GOT3 (cell line): ENCODE measurements around the gene RXRG.
A peak's percentile ranks its signal among the peaks of the same experiment; 100 is the strongest.
"Not testable (repeated sequence)": the region's sequence is repeated elsewhere in the genome, so short reads cannot be mapped to it uniquely, and the experiment has no call there.

Source experiments
- DNase-seq: peaks from one replicate; lab custom pipeline; 2025; ENCODE audit warnings: mixed read lengths; lab: John Stamatoyannopoulos, UW

Gene RXRG

DNA sequence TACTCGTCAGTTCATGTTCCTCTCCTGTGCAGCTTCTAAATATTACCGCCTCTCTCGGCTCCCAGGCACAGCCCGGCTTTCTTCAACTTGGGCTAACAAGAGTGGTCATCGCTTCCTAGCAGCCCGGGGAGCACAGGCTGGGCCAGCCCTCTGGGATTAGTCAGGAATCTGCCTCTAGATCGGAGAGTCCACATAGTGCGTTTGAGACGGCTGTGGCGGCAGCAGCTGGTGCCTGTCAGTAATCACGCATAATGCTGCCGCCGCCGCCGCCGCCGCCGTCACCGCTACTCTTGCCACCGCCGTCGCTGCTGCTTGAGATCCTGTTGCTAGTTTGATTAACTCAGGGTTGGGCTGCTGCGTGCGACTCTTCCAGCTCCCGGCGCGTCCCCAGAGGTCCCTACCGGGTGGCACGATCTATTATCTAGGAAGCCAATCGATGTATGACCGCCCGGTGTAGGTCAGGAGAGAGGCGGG, at the start of gene RXRG:
TSS of gene RXRG (minus strand) at position 230 of the 474 bp plus-strand sequence. CDS start 233 bp downstream, outside the sequence.
- no peak for DNase-seq

DNA sequence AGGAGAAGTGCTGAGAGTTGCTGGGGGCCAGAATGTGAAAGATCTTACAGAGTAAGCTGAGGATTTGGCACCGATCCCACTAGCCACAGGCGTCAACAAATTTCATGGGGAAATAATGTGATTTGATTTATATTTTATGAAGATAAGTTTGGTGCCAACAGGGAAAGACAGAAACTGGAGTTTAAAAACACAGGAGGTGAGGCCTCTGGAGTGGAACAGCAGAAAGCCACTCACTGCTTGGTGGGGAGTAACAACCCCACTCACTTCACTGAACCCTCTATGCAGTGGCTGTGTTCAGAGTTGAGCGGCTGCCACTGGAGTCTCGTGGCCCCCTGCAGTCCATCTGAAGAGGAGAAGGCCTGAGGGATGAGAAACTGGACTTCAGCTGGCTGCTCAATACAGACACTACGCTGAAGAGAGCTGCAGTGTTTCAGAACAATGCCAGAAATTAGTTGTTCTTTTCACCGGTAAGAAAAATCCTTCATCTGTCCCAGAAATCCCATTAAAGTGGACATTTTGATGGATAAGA, 48.0 kb upstream of the RXRG start:
- no peak for DNase-seq

DNA sequence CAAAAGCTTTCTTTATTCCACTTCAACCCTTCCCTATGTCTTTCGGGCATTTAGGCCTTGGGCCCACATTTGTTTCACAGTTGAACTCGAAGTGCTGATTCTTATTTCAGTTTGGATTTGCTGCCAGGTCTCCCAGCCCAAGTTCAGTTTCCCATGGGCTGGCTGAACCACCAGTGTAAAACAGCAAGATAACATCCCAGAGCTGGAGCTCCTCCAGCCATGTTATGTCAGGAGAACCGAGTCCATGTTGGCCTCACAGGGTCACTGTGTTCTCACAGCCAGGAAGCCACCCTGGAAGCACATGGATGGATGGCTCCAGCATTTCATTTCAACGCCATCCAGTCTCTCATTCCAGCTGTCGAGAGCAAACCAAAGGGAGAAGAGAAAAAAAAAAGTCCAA, 45.2 kb upstream of the RXRG start:
- no peak for DNase-seq

DNA sequence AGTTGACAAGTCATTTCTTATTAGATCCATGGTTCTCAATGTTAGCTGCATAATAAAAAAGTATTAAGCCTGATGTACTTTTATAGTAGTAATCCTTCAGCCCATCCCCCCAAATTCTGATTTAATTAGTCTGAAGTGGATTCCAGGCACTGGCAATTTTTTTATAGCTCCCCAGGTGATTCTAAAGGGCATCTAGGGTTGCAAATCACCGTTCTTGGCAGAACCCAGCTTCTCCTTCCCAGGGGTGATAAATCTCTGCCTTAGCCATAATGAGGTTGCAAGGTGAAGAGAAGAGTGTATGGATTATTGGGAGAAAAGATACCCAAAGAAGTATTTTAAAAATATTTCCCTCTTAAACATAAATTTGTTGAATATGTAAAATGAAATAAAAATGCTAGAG, 43.0 kb upstream of the RXRG start:
- no peak for DNase-seq

DNA sequence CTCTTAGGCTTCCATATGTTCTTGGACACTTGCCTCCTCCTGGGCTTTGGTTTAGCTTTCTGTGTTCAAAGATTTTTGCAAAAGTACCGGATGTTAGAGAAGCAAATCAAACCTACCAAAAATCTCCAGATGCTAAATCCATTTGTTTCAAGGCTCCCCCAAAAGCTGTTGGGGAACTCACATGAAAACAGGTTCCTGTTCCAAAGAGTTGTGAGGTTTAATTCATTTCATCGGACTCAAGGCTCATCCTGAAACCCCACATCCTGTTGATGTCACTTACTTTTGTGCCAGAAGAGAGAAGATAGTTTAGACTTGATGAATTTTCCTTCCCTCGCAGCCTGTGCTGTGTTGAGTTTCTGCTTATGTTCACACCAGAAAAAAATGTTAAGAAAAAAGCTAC, 41.7 kb upstream of the RXRG start:
- no peak for DNase-seq

DNA sequence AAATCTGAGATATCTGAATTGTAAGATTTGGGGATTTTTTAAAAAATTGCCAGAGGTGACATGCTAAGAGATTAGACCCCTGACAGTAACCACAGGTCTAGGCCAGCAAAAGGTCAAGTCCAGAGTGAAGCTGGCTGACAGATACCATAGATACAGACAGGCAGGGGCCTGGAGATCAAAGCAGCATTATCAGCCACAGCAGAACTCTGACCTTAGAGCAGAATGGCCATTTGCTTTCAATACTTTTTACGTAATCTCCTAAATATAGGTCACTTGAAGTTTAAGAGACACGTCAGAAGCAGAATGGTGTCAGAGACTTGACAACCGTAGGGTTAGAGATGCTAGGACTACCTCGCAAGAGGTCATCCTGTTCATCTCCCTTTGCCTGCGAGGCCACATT, 40.8 kb upstream of the RXRG start:
- no peak for DNase-seq

DNA sequence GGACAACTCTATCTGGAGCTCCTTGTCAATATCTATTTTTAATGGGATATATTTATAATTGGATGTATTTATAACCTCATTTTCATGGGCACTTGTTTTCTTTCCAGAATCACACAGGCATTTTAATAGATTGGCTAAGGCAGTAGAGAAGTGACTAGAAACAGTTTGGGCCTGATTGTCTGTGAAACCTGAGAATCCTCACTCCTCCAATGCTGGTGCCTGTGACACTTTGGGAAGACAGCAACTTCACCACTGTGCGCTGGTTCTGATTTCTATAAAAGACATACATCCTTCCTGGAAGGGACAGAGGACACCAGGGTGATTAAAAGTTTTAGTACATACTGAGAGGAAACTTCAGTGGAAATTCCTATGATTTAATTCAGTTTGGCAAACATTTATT, 39.6 kb upstream of the RXRG start:
- no peak for DNase-seq

DNA sequence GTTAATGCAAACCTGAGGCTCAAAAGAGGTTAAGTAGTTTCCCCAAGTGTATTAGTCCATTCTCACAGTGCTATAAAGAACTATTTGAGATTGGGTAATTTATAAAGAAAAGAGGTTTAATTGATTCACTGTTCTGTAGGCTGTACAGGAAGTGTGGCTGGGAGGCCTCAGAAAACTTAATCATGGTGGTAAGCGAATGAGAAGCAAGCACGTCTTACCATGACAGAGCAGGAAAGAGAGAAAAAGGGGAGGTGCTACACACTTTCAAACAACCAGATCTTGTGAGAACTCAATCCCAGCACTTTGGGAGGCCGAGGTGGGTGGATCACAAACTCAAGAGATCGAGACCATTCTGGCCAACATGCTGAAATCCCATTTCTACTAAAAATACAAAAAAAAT, 38.5 kb upstream of the RXRG start:
- no peak for DNase-seq

DNA sequence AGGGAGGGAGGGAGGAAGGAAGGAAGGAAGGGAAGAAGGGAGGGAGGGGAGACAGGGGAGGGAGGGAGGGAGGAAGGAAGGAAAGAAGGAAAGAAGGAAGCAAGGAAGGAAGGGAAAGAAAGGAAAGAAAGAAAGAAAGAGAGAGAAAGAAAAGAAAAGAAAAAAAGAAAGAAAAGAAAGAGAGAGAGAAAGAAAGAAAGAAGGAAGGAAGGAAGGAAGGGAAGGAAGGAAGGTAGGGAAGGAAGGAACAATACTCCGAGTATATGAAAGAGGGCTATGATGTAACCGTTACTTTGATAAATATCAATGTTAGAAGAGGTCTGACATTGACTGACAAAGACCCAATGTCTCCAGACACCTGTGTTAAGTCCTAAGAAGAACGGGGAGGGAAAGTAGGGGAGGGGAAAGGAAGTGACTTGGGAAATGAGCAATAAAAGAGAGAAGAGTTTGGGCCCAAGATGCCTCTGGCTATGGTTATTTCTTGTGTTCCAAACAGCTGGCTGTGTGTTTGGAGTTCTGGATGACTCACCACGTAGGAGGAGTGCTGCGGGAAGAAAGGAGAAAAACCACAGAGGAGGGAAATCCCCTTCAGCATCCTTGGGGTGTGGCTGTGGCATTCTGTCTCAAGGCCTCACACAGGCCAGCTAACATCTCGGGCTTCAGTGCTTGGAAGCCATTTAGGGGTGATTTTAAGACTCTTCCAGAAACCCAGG, 37.0 kb upstream of the RXRG start:
- peak; percentile 13 for DNase-seq

DNA sequence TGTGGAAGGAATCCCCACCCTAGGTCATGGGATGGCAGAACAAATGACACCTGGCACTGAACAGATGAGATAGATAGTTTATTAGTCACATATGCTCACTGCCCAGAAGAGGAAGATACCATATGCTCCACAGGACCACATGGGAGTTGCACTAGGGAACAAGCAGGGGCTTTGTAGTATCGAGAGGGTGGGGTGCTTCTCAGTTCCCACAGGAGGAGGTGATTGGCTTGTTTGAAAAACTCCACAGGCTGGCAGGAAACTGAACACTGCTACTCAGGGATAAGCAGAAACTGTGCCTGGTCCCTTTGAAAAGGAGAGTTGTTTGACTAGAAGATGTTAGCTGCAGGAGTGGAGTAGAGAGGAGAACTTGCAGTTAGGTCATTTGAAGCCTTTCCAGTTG, 31.9 kb upstream of the RXRG start:
- no peak for DNase-seq

DNA sequence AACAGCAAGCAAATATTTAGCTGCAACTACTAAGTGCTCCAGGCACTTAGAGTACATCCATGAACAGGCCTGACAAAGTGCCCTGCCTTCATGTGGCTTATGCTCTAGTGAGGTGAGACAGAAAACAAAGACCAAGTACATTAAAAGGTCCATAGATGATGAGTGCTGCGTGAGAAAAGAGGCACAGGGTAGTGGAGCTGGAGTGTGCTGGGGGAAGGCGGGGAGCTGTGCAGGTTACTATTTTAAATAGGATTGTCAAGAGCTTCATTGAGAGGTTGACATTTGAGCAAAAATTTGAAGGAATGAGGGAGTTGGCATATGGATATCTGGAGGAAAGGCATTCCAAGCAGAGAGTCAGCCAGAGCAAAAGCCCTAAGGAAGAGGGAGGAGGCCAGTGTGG, 29.3 kb upstream of the RXRG start:
- no peak for DNase-seq

DNA sequence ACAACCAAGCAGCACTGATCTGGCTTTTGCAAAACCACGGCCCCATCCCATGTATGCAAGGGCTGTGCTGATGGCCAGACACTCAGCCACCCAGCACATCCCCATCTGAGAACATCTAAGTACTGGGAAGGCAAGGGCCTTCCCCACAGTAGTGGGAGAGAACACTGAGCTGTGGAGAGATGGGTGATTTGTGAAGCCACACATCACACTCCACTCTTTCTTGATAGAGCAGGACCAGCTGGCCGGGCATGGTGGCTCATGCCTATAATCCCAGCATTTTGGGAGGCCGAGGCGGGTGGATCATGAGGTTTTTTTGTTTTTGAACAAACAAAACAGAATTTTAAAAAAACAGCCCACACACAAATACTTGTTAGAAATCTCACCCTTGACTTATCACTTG, 28.2 kb upstream of the RXRG start:
- no peak for DNase-seq

DNA sequence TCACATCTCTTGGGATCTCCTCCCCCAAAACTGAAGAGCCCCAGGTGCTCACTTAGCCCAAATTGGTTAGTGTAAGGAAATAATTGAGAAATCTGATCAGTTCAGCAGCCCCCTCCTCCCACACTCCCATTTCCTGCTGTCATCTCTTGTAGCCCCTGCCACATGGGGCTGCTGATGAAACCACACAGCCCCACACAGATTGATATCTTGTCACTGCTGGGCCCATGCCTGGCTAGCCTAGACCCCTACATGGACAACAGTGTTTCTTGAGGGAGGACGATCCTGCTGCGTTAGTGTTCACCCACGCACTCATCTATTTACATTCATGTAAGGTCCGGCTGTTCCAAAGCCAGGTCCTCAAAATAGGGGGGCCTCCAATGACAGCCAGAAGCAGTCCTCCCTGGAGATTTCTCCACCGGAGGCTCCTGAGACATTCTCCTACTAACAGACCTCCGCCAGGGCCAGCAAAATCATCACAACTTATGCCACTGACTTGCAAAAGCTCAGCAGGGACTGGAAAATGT, 23.9 kb upstream of the RXRG start:
- no peak for DNase-seq

DNA sequence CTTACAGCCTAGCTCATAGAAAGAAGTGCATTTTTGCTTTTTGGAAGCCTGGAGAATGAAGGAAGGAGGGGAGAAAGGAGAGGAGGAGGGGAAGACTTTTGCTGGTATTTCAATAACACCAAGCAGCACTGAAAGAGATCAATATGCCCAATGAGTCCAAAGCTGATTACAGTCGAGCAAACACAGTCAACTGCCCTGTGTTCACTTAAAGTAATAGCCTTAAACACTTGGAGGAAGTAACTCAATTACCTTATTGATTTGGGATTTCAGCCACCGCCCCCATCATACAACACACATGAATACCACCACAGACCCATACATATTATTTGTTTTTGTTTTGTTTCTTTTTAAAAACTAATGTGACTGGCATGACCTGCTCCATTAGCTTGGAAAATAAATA, 23.3 kb upstream of the RXRG start:
- no peak for DNase-seq

DNA sequence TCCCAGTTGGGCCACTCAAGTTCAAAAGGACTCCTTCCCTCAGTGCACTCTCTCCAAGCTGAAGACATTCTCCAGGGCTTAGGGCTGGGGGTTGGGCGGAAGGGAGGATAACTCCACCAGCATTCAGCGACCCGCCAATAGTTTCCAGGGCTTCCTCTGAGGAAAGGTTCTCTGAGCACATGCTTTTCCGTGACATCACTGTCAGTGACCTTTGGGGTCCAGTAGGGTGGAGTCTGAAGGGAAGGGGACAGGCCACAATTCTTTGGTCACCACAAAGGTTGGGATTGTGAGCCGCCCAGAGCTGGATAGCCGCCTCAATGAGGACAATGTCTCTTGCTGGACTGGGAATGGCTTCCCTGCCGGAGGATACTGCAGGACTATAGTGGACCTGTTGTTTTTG, 22.8 kb upstream of the RXRG start:
- no peak for DNase-seq

DNA sequence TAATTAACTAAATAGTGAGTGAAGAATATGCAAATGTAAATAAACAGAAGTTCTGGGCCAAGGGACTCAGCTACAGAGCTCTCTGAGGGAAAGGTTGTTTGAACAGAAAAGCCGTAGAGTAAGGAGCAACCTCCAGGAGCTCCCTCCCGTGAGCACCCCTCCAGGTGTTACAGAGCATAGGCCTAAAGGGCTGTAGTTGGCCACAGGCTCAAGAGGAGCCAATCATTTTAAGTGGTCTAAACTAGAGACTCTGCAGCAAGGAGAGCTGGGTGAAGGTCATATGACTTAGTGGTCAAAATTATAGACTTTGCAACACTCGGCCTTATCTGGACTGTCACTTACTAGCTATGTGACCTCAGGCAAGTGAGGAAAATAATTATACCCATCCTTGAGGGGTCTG, 19.1 kb upstream of the RXRG start:
- no peak for DNase-seq

DNA sequence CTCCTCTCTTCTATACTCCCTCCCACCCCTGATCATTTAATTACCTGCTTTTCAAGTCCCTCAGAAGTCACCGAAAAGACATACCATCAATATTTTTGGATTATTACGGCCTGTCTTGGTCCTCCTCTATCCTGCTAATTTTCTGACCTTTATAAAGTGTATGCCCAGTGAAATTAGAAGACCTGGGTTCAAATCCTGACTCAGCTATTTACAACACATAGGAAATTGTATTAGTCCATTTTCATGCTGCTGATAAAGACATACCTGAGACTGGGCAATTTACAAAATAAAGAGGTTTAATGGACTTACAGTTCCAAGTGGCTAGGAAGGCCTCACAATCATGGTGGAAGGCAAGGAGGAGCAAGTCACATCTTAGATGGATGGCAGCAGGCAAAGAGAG, 14.8 kb upstream of the RXRG start:
- not testable (repeated sequence) for DNase-seq

DNA sequence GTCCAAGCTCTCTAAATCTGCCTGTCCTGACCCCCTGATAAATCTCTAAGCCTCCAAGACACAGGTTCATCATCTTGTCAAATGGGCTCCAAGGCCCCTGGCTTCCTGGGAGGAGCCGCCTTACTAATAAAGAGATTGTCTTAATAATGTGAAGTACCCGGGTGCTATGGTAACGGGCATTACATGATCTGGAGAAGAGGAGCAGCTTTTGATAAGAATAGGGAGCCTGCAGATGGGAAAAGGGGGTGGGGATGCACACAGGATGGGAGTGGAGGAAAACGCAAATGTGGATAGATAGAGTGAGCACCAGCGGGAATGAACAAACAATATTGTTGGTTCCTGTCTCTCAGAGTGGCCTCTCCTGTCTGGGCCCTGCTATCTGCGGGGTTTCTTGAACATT, 11.9 kb upstream of the RXRG start:
- DNase-seq = no peak

DNA sequence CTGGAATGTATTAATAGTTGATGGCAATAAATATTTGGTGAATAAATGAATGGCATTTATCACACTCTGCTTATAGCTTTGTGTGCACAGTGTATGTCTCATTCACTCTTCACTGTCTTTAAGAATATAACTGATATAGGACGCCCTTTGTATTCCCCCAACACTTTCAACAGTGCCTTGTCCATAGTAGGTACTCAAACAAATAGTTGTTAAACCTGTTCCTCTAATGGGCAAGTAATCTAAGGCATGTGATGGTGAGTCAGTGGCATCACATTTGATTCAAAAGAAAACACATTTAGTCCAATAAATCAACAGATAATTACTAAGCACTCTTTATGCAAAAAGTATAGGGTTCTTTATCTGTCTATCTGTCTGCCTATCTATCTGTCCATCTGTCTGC, 11.2 kb upstream of the RXRG start:
- no peak for DNase-seq

DNA sequence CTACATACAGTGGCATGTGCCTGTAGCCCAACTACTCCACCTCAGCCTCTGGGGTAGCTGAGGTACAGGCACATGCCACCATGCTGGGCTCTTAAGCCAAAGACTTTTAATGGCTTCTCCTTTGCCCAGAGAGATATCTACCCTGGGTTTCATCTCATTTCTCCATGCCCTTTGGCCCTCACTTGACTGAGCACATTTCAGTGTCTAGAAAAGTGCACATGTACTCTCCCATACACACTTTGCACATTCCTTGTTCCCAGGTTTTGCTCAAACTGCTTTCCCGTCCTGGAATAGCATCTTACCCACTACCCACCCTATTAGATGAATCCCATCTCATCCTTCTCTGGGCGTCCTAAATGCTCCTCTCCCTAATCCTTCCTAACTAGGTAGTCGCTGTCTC, 10.2 kb upstream of the RXRG start:
- DNase-seq = no peak

DNA sequence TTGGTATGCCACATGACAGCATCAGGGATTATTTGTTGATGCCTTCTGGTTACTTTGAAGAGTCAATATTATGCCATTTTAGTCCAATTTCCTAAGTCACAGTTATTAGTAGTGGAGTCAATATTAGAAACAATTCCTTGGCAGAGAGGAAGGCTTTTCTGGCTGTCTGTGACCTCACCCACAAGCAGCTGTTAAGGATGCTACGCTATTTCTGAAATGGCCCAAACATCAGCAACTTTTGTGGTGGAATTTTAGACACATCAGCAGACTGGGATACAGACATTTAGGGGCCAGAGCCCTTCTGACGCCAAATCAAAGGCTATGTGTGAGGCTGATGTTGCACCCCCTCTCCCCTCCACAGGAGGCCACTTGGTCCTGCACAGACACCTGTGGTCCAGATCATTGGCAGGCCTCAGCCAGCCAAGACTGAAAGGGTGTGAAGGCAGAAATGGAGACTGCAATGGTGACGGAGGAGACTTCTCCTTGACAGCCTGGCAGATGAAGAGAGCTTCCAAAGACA, 9.2 kb upstream of the RXRG start:
- DNase-seq = no peak

DNA sequence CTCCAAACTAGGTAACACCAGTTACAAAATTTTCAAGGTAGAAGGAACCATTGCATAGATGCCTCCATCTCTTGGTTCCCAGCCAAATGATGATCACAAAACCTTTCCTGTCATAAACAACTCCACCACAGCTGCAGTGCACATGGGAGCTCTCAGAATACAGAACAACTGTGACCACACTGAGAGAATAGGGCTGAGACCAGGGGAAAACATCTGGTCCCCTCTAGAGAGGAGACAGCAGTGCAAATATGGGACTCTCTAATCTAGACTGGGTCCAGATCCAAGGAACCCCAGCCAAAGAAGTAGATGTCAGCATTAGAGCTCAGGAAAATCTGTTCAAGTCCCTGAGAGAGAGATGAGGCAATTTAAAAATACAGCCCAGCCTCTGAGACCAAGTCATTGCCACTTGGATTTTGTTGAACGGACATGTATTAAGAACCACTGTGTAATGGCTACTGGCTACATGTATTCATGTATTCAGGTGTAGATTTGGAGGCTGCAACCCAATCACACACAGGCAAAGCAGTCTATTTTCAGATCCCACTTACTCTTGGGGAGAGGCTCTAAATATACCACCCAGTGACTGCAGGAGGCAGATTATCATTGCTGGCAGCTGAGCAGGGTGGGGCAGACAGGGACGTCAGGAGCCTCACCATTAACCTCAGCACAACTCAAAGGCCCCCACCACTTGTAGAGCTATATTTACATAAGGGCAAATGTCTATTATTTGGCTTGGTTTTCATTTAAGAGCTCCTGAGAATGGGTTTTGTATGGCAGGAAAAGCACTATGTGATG, 7.6 kb upstream of the RXRG start:
- no peak for DNase-seq

DNA sequence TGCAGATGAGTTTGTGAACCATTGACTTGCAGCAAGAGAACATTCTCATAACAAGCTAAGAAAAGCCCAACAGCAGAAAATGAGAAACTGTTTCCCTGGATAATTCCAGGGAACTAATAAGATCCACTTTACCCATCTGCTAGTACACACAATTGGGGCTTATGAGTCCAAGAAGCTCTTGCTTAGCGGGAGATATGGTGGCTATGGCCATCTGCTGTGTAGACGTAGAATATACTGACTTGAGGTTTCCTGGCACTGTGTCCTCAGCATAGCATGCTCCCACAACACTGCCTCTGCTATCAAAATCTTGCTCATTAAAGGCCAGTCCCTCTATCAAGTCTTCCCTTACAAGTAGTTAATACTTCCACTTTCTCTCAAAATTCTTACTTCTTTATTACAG, 6.8 kb upstream of the RXRG start:
- DNase-seq = no peak
